Osteocyte (in vitro differentiated cells): ENCODE results near the gene RASL11A. TPM values are rescaled to one million over a fixed set of nuclear protein-coding genes. Genes with fewer than 3 reads are reported as not detected.
"Not testable (repeated sequence)": the region's sequence is repeated elsewhere in the genome, so short reads cannot be mapped to it uniquely, and the experiment has no call there.

Experiments
- DNase-seq: peaks from one replicate; pipeline ENCODE4 v3.0.0; 2021; ENCODE audit warnings: mixed read lengths; ENCODE audit not compliant: unreplicated experiment; ENCODE audit errors: extremely low spot score
- H3K27ac Mint-ChIP-seq: one replicate; pipeline ENCODE4 v1.8.0; 2021; ENCODE audit warnings: mild to moderate bottlenecking, mixed read lengths; ENCODE audit not compliant: unreplicated experiment
- H3K27me3 Mint-ChIP-seq: one replicate; pipeline ENCODE4 v1.8.0; 2021; ENCODE audit warnings: mixed read lengths; ENCODE audit not compliant: unreplicated experiment
- H3K36me3 Mint-ChIP-seq: one replicate; pipeline ENCODE4 v1.8.0; 2021; ENCODE audit warnings: mixed read lengths; ENCODE audit not compliant: unreplicated experiment
- H3K4me1 Mint-ChIP-seq: one replicate; pipeline ENCODE4 v1.8.0; 2021; ENCODE audit warnings: mixed read lengths; ENCODE audit not compliant: unreplicated experiment
- H3K4me3 Mint-ChIP-seq: one replicate; pipeline ENCODE4 v1.8.0; 2021; ENCODE audit warnings: mild to moderate bottlenecking, moderate library complexity, mixed read lengths; ENCODE audit not compliant: unreplicated experiment
- H3K9me3 Mint-ChIP-seq: one replicate; pipeline ENCODE4 v1.8.0; 2021; ENCODE audit warnings: mixed read lengths; ENCODE audit not compliant: unreplicated experiment
- total RNA-seq: library from RNA; stranded (reverse); gene quantifications from 2 replicates; pipeline ENCODE4 v1.2.1, GENCODE V29; 2021
- TF ChIP-seq, protein P1 (sequence below): fragments of 200-600 bp; sonication (generic); IDR thresholded peaks from 2 replicates; pipeline ENCODE4 v1.5.0; 2021; ENCODE audit warnings: antibody characterized with exemption, mild to moderate bottlenecking, moderate library complexity

Gene RASL11A
- total RNA-seq, 1 donor from 2014 or later: 4.6 TPM

DNA sequence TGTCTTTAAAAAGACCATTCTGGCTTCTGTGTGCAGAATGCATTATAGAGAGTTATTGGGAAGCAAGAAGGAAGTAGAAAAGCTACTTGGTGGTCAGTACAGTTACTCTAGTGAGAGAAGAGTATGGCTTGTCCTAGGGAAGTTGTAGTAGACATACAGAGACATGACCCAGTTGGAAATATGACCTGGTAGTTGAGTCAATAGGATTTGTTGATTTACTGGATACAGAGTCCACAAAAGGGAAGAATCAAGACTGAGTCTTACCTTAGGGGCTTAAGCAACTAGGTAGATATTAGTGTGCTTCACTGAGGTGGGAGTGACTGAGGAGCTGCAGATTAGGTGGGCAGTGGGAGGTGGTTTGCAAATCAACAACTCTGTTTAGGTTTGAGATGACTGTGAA, 48.8 kb downstream of the RASL11A start:
- no peaks in the 10 kb centered on the region for H3K9me3 Mint-ChIP-seq
- DNase-seq: no peak
- no peak overlapping the region for H3K27ac Mint-ChIP-seq
- TF ChIP-seq, protein P1, sequence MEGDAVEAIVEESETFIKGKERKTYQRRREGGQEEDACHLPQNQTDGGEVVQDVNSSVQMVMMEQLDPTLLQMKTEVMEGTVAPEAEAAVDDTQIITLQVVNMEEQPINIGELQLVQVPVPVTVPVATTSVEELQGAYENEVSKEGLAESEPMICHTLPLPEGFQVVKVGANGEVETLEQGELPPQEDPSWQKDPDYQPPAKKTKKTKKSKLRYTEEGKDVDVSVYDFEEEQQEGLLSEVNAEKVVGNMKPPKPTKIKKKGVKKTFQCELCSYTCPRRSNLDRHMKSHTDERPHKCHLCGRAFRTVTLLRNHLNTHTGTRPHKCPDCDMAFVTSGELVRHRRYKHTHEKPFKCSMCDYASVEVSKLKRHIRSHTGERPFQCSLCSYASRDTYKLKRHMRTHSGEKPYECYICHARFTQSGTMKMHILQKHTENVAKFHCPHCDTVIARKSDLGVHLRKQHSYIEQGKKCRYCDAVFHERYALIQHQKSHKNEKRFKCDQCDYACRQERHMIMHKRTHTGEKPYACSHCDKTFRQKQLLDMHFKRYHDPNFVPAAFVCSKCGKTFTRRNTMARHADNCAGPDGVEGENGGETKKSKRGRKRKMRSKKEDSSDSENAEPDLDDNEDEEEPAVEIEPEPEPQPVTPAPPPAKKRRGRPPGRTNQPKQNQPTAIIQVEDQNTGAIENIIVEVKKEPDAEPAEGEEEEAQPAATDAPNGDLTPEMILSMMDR: no peak
- no peaks in the 10 kb centered on the region for H3K4me1 Mint-ChIP-seq
- H3K36me3 Mint-ChIP-seq: no peaks in the 10 kb centered on the region
- H3K27me3 Mint-ChIP-seq: peaks cover 55% of the 10 kb centered on the region
- no peak overlapping the region for H3K4me3 Mint-ChIP-seq

DNA sequence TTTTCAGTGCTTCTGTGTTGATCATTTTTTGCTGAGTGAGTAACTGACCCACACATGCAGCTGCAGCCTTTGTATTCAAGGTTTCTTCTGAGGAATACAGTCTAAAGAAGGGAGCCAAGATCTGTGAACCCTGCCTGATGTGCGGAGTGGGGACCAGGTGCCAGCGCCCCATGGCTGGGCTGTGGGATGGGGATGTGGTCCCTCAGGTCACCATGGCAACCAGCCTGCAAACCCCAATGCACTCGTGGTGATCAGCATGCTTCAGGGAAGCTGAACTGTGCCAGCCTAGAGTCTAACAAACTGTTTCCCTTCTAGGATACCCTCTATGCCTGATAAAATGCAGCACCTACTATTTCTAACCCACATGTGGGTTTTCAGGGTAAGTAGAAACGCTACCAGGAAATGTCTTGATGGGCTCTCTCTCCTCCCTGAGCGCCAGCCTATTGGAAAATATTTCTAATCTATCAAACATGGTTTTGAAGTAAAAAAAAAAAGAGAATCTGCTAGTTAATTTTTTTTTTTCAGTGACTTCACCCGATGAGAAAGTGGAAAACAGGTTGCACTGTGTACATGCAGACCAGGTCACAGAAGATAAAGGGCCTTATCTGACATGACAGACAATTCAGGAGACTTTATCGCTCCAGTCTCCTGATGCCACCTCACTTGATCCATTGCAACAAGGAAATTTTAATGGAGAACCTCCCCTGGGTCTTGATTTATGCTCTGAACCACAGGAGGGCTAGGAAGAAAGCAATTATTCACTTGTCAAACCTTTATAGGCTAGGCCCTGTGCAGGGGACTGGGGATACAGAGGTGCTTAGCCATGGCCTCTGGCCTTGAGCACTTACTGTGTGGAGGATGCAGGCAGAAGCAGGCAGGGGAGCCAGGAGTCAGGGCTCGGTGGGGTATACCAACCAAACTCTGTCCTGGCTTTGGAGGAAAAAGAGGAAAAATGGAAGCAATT, 51.1 kb downstream of the RASL11A start:
- H3K27ac Mint-ChIP-seq: no peak overlapping the region
- H3K36me3 Mint-ChIP-seq: no peaks in the 10 kb centered on the region
- H3K9me3 Mint-ChIP-seq: no peaks in the 10 kb centered on the region
- no peak for DNase-seq
- H3K4me1 Mint-ChIP-seq: no peaks in the 10 kb centered on the region
- H3K27me3 Mint-ChIP-seq: peaks cover 45% of the 10 kb centered on the region
- TF ChIP-seq, protein P1: no peak
- no peak overlapping the region for H3K4me3 Mint-ChIP-seq

DNA sequence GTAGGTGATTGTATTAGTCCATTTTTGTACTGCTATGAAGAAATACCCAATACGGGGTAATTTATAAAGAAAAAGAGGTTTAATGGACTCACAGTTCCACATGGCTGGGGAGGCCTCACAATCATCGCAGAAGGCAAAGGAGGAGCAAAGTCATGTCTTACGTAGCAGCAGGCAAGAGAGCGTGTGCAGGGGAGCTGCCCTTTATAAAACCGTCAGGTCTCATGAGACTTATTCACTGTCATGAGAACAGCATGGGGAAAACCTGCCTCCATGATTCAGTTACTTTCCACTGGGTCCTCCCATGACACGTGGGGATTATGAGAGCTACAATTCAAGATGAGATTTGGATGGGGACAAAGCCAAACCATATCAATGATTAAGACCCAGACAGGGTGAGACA, 51.8 kb downstream of the RASL11A start:
- H3K27ac Mint-ChIP-seq, H3K4me1 Mint-ChIP-seq, H3K9me3 Mint-ChIP-seq, H3K4me3 Mint-ChIP-seq, DNase-seq, H3K36me3 Mint-ChIP-seq: not testable (repeated sequence)
- peaks cover 50% of the 10 kb centered on the region for H3K27me3 Mint-ChIP-seq

Other genes starting within 250 kb of the RASL11A start
- 31.8 and 32.6 TPM in 2 replicates for gene USP12, start 99.0 kb upstream of the RASL11A start, total RNA-seq
- gene RPL21, start 19.3 kb upstream of the RASL11A start, total RNA-seq: 756 and 802 TPM in 2 replicates
- 67.0 and 67.4 TPM in 2 replicates for gene GTF3A, start 153.8 kb downstream of the RASL11A start, total RNA-seq
- 38.9 and 41.6 TPM in 2 replicates for gene MTIF3, start 179.7 kb downstream of the RASL11A start, total RNA-seq